Esophagus squamous epithelium (tissue), 4 donors: Measurements from ENCODE around the gene PADI3.

Experiments used
- CTCF ChIP-seq, 6 experiments: fragments of 450-650 bp in 4 of 6; fragments of 200-600 bp in 2 of 6; sonication (generic) in 2 of 6; IDR thresholded peaks; one replicate each; pipeline ENCODE4 v1.5.1; 2016 to 2019; ENCODE audit warnings: antibody characterized with exemption in 6 of 6, mild to moderate bottlenecking in 4 of 6, moderate library complexity in 4 of 6
- POLR2A ChIP-seq, 4 donors: fragments of 450-650 bp; IDR thresholded peaks; one replicate each; pipeline ENCODE4 v1.6.1; 2017; ENCODE audit warnings: antibody characterized with exemption in 4 of 4, mild to moderate bottlenecking in 4 of 4, moderate library complexity in 3 of 4

DNA sequence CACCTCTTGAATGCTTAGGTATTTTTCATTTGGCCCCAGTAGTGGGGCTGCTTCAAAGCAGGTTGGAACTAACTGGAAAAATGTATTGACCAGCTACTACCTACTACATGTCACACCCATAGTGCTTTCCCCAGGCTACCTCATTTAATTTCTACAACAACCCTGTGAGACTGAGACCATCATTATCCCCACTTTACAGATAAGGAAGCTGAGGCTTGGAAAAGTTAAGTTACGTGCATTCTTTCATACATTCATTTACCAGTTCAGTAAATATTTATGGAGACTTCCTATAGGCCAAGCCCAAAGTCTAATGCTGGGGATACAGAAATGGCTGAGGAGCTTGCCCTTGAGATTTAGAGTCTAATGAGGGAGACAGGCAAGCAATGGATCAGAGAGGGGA is 14.5 kb upstream of the PADI3 start:
- TF ChIP-seq CTCF (IDR thresholded peaks at IDR 0.05): no peak
- no peak for TF ChIP-seq POLR2A (IDR thresholded peaks at IDR 0.05)
